ENCODE measurements around the gene TNS3.

TNS3 gene

GRCh38 chr7:47378728-47379395, 203.0 kb downstream of the TNS3 start:
- DNase-seq, result no peak

- no peak for DNase-seq
Measured at GRCh38 chr7:47377741-47378140, 204.2 kb downstream of the TNS3 start.

GRCh38 chr7:47376991-47377616, 204.8 kb downstream of the TNS3 start:
- no peak for DNase-seq

GRCh38 chr7:47375121-47375938, 206.6 kb downstream of the TNS3 start:
- no peak for DNase-seq

GRCh38 chr7:47374538-47374937, 207.4 kb downstream of the TNS3 start:
- DNase-seq, result no peak

- peak; percentile 46 for DNase-seq
Measured at GRCh38 chr7:47373871-47374451, 207.9 kb downstream of the TNS3 start.

- peak; percentile 44 for DNase-seq
Measured at GRCh38 chr7:47371733-47372368, 210.1 kb downstream of the TNS3 start.

GRCh38 chr7:47371317-47371716, 210.6 kb downstream of the TNS3 start:
- DNase-seq, result no peak

- no peak for DNase-seq
Measured at GRCh38 chr7:47370461-47371042, 211.4 kb downstream of the TNS3 start.

- DNase-seq, result no peak
Measured at GRCh38 chr7:47369736-47370135, 212.2 kb downstream of the TNS3 start.

GRCh38 chr7:47368190-47368812, 213.6 kb downstream of the TNS3 start:
- no peak for DNase-seq

- DNase-seq, result no peak
Measured at GRCh38 chr7:47367369-47367768, 214.5 kb downstream of the TNS3 start.

- no peak for DNase-seq
Measured at GRCh38 chr7:47366960-47367359, 215.0 kb downstream of the TNS3 start.

- DNase-seq, result no peak
Measured at GRCh38 chr7:47366211-47366610, 215.7 kb downstream of the TNS3 start.

- no peak for DNase-seq
Measured at GRCh38 chr7:47362984-47363383, 218.9 kb downstream of the TNS3 start.

- DNase-seq, result no peak
Measured at GRCh38 chr7:47361746-47362215, 220.1 kb downstream of the TNS3 start.

- DNase-seq, result no peak
Measured at GRCh38 chr7:47361236-47361635, 220.7 kb downstream of the TNS3 start.

GRCh38 chr7:47360301-47360900, 221.5 kb downstream of the TNS3 start:
- no peak for DNase-seq

- DNase-seq, result no peak
Measured at GRCh38 chr7:47358944-47359588, 222.8 kb downstream of the TNS3 start.

GRCh38 chr7:47358357-47358756, 223.6 kb downstream of the TNS3 start:
- DNase-seq, result no peak

GRCh38 chr7:47357863-47358262, 224.0 kb downstream of the TNS3 start:
- no peak for DNase-seq

Measured in hematopoietic multipotent progenitor cell treated with erythropoietin and hydrocortisone succinate and interleukin-3 and kit ligand, for 4 days (in vitro differentiated cells).